Glomerular visceral epithelial cell (primary cell): ENCODE measurements around the gene CEP89.
"Not testable (repeated sequence)": the region's sequence is repeated elsewhere in the genome, so short reads cannot be mapped to it uniquely, and the experiment has no call there.

ENCODE experiments used
- DNase-seq: peaks from one replicate; pipeline ENCODE4 v3.0.0-alpha.2; 2016; ENCODE audit errors: extremely low spot score

The CEP89 gene

DNA sequence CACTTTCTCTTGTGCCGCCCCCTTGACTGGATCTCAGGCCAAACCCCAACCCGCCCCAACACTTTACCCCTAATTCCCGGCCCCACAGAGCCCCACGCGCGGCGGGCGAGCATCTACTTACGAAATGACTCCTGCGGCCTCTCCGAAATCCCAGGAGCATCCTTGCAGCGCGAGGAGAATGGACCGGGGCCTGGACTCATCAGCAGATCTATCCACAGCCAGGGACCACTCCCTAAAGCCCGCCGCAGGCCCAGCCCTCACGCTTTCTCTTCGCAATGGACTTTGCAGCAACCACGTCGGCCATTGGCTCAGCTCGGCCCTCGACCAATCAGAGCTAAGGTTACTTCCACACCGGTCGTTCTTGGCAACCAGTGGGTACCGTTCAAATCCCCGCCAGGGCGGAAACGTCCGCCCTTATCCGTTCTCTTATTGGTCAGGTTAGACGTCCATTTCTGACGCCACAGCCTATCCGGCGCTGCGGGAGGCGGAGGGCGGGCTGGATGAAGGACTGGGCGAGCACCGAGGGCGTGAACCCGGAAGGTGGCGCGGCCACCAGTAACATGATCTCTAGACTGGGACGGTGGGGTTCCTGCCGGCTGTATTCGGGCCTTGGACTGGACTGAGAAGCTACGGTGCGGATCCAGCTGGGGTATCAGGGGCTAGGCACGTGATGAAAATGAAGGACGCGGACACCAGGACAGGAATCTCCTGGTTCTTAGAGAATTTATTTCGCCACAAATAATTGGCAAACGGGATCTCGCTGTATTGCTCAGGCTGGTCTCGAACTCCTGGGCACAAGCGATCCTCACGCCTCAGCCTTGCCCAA lies at the start of gene CEP89, which contains the start of gene FAAP24:
TSS of gene CEP89 (minus strand) at position 244 of the 826 bp plus-strand sequence. CDS start at position 160, 84 bp downstream.
TSS of gene FAAP24 (plus strand) at position 528 of the 826 bp plus-strand sequence. CDS start 955 bp downstream, outside the sequence.
- peak; percentile 100 for DNase-seq

DNA sequence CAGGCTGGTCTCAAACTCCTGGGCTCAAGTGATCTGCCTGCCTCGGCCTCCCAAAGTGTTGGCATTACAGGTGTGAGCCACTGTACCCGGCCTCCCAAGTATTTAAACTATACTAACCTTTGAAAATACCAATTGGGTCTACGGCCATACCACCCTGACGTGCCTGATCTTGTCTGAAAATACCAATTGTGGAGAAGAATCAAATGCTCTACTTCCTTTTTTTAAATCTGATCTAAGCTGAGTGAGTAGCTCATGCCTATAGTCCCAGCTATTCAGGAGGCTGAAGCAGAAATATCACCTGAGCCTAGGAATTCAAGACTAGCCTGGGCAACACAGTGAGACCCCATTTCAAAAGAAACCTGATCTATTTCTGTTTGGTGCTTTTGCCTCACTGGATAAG lies 39.1 kb upstream of the CEP89 start:
- not testable (repeated sequence) for DNase-seq

DNA sequence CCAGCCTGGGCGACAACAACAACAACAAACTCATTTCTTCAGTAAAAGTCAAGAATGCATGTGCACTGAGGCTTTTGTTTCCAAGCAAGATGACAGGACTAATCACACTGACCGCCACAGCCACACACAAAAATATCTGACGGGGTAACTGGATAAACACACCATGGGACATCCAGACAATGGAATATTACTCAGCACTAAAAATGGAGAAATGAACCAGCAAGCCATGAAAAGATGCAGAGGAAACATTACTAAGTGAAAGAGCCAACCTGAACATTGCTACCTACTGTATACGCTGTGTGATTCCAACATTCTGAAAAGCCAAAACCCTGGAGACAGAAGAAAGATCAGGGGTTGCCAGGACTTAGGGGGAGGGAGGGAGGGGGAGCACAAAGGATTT lies 37.0 kb upstream of the CEP89 start:
- DNase-seq: no peak

DNA sequence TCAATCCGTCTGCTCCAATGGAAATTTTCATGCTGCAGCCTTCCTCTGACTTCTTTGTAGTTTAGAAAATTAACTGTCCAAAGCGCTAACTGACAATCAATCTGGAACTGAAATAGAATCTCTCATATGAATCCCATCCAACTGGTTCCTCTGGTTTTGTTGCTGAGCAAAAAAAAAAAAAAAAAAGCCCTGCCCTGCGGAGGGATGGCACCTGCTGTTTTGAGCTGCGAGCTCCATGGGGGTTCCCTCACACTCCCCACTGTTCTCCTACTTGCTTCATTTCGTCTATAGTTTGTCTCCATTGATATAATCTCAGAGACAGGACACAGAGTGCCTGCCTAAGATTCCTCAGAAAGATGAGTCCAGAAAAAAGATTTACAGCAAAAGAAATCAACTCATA lies 33.7 kb upstream of the CEP89 start:
- no peak for DNase-seq

DNA sequence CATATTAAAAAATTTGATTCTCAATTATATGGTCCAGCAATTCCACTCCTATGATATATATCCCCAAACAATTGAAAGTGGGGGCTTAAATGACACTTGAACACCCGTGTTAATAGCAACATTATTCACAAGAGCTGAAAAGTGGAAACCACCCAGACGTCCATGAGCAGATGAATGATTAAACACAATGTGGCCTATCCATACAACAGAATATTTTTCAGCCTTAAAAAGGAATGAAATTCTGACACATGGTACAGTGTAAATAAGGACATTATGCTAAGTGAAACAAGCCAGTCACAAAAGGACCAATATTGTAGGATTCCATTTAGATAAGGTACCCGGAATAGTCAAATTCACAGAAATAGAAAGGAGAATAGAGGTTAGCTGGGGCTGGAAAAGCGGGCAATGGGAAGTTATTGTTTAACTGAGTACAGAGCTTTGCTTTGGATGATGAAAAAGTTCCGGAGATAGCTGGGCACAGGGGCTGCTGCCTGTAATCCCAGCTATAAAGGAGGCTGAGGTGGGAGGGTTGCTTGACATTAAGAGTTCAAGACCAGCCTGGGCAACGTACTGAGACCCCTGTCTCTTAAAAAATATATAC lies 31.8 kb upstream of the CEP89 start:
- DNase-seq: peak; percentile 25

DNA sequence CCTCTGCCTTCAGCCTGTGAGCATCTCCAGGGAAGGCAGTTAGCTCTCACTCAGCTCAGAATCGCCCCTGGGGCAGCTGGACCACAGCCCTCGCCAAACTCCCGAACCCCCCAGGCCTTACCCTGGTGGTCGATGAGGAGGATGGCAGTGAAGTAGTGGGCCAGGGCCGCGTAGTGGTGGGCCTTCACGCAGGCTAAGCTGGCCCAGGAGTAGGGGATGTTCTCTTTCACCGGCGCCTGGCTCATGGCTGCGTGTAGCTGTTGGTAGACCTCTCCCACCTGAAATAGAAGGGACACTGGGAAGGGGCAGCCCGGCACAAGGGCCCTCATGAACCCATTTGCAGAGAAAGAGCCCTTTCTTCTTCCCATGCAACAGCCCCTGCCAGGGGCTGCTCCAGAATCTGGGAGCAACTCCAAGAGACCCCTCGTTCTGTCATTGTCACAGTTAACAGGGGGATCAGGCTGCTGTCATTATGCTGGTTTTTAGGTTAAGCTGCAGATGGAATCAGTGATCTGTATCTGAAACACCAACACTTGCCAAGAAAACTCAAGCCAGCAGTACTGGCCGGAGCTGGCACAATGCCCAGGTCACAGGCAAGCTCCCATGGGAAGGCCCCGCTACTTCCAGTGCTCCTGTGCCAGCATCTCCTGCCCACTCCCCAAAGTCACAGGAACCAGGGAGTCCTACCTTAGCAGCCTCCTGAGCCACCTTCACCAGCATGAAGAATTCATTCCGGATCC lies 30.5 kb upstream of the CEP89 start:
- DNase-seq: peak; percentile 40

DNA sequence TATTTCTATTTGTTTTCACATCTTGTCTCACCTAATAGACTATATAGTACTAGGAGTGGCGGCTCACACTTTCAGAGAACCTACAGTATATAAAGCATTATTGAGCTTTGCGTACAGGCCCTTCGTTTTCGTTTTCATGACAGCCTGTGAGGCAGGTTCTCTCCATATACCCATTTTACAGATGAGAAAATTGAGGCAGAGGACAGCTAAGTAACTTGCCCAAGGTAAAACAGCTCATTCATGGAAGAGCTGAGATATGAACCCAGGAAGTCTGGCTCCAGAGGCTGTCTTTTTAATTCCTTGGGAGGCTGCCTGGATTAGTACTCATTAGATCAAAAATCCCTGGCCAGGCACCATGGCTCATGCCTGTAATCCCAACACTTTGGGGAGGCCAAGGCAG lies 29.2 kb upstream of the CEP89 start:
- no peak for DNase-seq

DNA sequence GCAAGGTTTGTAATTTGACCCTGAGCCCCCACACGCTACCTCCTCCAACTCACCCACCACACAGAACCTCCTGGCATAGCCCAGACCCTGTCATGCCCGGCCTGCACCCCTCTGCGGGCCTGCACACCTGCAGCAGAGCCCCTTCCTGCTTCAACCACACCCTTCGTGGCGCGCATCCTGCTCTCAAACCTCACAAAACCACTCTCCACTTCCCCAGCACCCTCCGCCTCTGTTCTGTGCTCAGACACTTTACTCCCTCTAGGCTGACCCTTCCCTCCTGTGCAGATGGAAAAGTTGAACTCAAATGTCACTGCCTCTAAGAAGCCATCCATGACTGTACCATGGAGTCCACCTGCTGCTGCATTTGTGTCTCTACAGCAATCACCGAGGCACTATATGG lies 28.8 kb upstream of the CEP89 start:
- no peak for DNase-seq

DNA sequence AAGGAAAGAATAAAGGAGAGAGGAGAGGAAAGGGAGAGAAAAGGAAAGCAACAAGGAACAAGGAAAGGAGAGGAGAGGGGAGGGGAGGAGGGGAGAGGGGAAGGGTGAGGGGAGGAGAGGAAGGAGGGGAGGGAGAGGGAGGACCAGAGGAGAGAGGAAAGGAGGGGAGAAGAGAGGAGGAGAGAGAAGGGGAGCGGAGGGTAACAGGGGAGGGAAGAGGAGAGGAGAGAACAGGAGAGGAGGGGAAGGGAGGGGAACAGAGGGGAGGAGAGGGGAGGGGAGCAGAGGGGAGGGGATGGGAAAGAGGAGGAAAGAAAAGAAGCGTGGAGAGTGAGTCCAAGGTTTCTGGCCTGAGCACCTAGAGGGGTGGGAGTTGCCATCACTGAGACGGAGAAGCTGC lies 27.0 kb upstream of the CEP89 start:
- no peak for DNase-seq

DNA sequence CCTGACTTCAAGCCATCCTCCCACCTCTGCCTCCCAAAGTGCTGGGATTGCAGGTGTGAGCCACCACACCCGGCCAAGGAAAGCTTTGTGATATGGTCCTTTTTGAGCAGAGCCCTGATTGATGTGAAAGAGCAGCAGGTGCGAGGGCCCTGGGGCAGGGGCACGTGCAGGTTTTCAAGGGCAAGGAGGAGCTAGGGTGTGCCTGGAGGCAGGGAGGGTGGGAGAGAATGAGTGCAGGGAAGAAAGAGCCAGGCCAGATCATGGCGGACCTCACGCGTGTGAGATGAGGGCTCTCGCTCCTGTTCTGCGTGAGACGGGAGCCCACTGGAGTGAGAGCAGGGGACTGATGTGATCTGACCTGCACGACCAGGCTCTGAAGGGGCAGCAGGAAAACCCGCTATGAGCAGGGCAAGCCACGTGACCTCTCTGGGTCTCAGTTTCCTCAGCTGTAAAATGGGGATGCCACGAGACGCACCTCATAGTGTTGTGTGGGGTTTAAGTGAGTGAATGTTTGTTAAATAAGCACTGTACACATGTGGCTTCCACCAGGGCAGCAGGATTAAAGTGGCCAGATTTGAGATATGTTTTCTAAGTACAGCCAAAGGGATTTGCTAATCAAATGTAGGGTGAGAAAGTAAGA lies 26.1 kb upstream of the CEP89 start:
- no peak for DNase-seq

DNA sequence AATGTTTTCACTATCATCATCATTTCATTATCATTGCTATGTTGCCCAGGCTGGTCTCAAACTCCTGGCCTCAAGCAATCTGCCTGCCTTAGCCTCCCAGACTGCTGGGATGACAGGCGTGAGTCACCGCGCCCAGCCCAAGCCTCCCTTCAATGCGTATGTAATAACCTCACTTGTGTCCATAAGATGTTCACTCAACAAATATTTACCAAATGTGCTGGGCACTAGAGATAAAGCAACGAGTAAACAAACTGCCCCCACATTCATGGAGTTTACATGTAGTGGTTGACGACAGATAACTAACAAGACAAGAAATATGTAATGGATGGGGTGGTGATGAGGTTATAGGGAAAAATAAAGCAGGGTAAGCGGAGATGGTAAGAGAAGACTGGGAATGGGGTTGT lies 25.3 kb upstream of the CEP89 start:
- not testable (repeated sequence) for DNase-seq

DNA sequence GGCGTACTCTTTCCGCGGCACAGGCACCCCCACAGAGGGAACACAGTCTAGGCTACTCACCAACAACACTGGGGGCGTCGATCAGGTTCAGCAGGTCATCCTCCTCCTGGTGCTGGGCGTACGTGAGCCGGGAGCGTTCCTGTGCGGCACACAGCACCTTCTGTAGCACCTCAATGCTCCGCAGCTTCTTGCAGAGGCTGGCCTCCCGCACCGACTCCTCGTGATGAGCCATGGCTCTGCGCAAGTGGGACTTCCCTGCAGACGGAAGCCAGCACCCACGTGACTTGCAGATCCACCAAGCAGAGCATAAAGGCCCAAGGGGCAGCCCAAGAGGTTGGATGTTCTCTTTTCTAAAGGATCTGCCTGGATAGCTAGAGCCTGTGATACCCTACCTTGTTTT lies 24.2 kb upstream of the CEP89 start:
- DNase-seq: not testable (repeated sequence)

DNA sequence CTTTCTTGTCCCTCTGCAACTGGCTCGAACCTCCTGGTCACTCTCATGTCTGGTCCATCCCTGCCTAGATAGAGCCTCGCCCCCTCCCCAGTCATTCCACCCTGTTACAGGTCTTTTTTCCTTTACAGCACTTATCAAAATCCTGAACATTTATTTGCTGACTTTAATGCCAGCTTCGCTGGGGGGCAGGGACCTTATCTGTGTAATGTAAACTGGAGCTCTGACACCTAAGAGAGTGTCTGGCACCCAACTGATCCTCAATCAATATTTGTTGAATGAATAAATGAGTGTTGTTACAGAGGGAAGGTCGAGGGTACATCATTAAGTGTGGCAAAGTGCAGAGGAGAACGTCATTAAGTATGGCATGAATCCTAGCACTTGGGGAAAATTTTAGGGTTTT lies 17.0 kb upstream of the CEP89 start:
- no peak for DNase-seq

DNA sequence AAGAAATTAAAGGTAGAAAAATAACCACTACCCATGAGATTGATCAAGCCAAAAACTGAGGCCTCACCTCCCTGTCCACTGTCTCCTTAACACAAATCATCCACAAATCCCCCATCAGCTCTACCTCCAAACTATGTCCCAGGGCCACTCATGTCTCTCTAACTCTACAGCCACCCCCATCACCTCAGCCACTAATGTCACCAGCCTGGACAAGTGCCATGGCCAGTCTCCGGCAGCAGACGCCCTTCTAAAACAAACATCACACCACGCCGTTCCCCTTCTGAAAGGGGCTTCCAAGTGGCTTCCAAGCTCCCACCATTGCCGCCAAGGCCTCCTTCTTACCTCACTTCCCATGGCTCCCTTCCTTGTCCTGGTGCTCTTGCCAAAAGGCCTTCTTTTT lies 16.5 kb upstream of the CEP89 start:
- DNase-seq: not testable (repeated sequence)

DNA sequence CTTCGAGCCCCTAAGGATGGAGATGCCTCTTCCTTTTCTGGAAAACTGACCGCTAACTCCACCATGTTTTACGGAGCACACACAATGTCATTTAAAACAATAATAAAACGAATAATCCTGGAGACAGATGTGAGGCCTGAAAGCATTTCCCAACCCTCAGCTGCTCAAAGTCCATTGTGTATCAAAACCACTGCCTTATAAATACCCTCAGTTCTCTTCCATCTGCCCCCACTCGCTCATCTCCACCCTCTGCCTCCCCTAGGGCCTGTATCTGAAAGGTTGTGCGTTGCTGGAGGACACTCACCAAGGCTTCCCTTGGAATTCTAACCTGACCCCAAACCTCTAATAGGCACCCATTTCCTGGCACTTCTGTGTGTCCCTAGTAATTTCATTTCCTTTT lies 10.7 kb upstream of the CEP89 start:
- not testable (repeated sequence) for DNase-seq

DNA sequence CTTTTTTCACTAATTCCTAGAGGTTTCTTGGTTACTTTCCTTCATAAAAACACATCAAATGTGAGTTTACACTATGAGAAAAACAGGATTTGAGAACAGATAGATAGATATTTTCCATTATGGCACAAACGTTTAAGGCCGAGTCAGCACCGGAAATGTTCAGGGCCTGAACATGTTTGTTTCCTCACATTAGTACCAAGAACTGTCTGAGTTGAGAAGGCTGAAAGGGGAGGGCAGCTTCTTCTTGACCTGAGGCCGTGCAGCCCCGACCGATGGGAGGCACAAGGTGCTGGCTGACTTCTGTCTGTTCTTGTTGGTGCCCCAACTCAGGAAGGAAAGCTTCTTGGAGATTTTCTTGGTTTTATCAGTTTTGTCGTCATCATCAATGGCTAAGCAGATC lies 8.0 kb upstream of the CEP89 start:
- not testable (repeated sequence) for DNase-seq

DNA sequence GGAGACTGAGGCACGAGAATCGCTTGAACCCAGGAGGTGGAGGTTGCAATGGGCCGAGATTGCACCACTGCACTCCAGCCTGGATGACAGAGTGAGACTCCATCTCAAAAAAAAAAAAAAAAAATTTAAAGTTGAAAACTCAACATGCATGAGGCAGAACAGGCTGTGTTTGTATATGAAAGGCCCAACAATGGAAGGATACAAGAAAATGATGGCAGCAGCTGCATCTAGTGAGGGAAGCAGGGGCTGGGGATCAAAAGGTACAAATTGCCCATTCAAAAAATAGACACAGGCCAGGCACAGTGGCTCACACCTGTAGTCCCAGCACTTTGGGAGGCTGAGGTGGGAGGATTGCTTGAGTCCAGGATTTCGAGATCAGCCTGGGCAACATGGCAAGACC lies 6.1 kb upstream of the CEP89 start:
- DNase-seq: not testable (repeated sequence)

DNA sequence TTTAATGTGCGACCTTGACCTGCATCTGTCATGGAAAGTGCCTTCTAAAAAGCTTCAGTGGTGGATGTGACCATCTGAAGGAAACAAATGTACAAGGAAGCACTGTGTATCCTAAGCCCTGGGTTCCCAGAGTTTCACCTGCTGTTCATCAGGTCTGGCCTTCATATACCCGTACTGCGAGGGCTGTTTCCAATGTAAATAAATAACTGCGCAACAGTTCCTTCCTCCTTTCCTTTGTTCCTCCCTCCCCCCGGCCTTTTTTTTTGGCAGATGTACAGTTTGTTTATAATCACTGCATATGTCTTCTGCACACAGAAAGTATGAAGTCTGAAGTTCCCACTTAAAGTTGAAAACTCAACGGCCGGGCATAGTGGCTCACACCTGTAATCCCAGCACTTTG lies 5.5 kb upstream of the CEP89 start:
- DNase-seq: no peak

DNA sequence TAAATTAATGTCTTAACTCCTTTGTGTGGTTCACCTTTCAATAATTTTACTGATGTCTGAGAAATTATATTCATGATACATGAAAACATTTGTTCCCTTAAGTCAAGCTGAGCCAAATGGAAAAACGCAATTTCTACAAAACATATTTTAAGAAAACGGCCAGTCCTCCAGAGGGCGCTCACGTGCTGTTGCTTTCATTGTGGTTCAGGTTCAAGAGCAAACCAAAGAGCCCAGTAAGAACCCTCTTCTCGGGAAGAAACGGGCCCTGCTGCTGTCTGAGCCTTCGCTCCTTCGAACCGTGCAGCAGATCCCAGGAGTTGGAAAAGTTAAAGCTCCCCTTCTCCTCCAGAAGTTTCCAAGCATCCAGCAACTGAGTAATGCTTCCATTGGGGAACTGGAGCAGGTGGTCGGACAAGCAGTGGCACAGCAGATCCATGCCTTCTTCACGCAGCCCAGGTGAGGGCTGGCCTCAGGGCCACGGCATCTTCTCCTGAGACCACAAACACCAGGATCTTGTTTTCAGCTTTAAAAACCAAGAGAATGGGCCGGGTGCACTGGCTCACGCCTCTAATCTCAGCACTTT lies 4.6 kb upstream of the CEP89 start:
- DNase-seq: peak; percentile 71

DNA sequence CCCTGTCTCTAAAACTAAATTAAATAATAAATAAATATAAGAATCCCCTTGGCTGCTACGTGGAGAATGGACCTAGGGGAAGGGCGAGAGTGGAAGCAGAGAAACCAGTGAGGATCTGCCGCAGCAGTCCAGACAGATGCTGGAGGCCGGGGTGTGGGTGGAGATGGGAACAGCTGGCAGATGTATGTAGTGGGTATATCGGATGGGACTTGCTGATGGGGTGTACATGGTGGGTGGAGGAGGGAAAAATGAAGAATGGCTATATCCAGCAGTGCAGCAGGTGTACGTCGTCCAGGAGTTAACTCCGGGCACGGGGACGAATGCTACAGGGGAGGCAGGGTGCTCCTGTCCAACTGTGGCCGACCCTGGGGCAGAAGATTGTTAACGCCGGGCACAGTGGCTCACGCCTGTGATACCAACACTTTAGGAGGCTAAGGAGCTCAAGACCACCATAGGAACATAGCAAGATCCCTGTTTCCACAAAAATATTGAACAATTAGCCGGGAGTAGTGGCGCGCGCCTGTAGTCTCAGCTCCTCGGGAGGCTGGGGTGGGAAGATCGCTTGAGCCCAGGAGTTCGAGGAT lies 654 bp downstream of the CEP89 start:
- peak; percentile 8 for DNase-seq

DNA sequence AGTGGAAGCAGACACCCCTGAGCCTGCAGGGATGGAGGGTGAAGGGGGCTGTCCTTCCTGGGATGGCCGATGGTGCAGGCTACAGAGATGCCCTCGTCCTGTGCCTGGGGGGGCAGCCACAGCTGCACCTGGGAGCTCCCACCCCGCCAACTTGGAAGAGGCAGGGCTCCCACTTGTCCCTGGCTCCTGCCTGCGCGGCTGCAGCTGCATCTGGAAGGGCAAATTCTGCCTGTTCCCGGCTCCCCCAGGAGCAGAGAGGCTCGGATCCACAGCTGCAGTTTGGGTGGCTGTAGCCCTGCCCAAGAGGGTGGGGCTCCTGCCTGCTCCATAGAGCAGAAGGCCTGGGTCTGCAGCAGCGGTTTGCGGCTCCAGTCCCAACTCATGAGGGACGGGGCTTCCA lies 2.2 kb downstream of the CEP89 start:
- no peak for DNase-seq
